HG03045 (cell line): ENCODE measurements around the gene MS4A8.
"Not testable (repeated sequence)": the region's sequence is repeated elsewhere in the genome, so short reads cannot be mapped to it uniquely, and the experiment has no call there.

Experiments
- ATAC-seq: cut with Tn5 transposase; IDR thresholded peaks from one replicate; pipeline ENCODE4 v1.9.1; 2021; ENCODE audit warnings: mild to moderate bottlenecking, moderate library complexity; ENCODE audit not compliant: unreplicated experiment

MS4A8 gene

DNA sequence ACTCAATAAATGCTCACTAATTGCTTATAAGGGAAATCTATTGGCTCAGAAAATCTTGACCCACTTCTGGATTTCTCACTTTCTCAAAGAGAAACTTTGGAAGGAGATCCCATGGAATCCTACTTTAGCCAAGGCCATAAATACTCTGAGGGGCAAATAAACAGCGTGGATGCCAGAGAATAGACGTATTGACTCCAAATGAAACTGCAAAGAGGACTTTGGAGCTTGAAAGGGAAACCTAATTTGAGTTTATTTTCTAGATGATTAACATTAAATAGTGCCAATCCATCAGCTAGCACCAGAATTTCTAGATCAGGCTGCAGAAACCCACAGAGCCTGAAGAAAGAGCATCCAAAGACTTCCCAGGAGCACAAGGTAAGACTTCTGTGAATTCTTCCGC is 25.0 kb downstream of the MS4A8 start, which contains the start of gene MS4A18:
Gene MS4A18, plus strand, starts transcription at position 301 of the 400 bp plus-strand sequence.
- no peak for ATAC-seq

DNA sequence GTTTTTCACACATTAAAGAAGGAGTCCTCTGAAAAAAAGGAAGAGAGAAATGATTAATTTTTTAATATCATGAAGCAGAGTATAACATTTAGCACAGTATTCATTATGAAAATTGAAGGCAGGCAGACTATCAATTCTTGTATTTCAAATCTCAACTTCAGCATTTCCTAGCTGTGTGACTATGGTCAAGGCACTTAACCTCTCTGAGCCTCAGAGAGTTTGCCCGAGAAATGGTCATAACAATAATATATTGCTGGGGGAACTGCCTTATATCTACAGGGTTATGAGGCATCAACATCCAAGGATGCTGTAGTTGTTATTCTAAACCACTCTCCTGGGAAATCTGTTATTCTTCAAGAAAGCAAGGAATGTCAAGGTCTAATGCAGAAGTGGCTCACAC is 26.2 kb downstream of the MS4A8 start:
- ATAC-seq, result no peak

DNA sequence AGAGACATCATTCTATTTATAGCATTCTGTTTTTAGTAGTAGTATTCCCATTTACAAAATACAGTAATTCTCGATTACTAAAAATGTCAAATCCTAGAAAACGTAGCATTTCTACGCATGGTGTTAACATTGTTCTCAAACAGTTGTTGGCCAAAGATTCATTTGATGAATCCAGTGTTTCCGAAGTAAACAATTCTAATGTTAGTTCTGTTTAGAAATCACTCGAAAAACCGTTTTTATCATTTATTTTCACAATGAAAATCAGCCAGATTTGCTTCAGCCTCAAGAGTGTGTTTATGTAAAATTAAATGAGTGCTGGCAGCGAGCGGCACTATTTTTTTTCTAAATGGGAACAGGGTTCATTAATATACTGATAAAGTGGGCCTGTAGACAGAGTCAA is 32.2 kb downstream of the MS4A8 start:
- ATAC-seq, result no peak

DNA sequence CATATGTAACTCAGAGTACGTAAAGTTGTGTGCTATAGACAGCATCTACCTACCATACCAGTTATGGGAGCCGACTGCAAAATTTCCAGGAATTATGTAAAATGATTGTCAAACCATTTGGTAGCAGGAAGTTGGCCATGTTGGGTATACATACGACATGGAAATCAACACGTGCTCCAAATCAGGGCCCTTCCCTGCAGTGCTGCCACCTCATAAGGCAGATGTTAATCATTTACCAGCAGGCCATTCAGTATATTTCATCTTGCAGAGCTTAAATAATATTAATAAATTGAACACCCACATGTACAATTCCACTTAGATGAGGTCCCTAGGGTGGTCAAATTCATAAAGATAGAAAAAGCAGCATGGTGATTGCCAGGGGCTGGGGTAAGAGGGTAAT is 34.9 kb downstream of the MS4A8 start:
- no peak for ATAC-seq

DNA sequence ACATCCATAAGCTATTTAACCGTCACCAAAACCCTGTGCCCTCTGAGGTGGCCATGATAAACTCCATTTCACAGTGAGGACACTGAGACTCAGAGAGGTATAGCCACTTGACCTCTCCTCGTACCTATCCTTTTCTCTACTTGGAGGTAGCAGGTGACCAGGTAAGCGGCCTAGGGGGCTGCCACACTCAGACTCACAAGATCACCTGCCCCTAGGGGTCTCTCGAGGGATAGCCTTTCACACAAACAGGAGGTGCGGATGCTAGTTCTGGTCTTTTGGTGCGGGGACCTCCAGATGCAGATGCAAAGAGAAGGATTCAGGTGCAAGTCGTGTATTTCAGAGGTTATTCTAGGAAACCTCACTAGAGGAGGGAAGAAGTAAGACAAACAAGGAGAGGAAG is 39.7 kb downstream of the MS4A8 start:
- ATAC-seq, result no peak

DNA sequence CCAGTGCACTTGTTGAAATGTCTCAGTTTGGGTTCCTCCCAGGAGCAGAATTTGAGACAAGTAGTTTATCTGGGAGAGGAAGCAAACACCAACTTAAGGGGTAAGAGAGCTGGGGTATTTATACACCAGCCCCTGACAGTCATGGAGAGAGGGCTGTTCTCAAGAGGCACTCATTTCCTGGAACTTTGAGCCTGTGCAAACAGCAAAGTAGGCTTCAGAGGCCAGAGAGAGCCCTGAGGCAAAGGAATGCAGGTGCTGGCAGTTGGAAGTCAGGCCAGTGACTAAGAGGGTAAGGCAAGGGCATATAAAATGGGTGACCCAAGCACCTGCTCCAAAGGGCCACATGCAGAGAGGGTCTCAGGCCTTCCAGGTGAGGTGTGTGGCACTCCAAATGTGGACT is 41.2 kb downstream of the MS4A8 start:
- ATAC-seq, result no peak

DNA sequence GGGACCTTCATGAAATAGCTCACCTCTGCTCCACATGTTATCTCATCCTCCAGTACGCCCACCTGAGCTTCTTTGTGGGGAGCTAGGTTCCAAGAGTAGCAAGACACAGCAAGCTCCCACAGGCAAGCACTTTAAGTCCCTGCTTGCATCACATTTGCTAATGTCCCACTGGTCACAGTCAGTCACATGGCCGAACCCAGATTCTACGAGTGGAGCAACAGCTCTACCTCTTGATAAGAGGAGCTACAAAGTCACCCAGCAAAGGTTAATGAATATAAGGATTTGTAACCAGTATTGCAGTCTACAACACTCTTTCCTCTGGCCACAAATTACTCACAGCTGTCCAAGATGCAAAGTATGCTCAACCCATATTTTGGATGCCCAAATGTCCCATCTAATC is 42.0 kb downstream of the MS4A8 start:
- ATAC-seq, result no peak

DNA sequence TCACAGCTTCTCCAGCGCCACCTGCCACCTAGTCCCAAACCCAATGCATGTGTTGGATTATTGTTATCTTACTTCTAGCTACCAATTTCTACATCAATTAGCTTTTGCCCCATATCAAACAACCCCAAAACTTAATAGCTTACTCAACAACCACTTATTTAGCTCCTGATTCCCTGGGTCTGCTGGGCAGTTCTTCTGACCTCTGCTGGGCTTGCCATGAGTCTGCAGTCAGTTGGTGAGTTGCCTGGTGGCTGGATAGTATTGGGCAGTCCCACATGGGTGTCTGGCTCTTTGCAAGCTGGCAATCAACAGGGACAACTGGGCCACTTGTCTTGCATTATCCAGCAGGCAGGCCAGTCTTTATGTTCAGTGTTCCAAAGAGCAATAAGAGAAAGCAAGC is 43.6 kb downstream of the MS4A8 start:
- ATAC-seq, result no peak

DNA sequence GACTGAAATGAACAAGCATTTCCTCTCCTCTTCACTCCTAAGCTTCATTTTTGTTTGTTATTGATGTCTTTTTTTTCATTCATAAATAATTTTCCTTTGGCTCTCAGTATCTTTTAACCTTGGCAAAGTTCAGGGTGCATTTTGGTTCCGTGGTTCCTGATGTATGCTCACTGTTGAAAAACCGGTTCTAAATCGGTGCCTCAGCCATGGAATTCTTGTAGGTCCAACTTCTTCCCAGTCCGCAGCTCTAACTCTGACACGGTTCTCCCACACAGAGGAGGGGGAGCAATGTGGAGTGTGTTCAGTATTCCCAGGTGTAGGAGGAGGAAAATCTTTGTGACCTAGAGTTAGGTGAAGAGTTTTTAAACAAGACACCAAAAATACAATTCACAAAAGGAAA is 44.7 kb downstream of the MS4A8 start:
- ATAC-seq, result no peak

DNA sequence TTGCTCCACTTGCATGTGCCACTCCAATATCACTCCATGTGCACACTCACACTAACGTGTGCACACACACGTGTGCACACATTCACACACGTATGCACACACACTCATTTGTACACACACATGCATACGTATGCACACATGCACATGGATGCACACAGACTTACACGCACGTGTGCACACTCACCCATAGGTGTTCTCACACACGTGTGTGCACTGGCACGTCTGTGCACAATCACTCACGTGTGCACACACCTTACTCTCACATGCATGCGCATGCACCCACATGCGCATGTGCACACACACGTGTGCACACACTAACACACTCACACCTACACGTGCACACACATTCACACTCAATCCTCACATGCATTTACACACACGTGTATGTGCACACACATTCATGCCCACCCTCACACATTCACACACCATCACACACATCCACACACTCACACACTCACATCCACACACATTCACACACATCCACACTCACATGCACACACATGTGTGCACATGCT is 48.0 kb downstream of the MS4A8 start:
- ATAC-seq, result no peak

DNA sequence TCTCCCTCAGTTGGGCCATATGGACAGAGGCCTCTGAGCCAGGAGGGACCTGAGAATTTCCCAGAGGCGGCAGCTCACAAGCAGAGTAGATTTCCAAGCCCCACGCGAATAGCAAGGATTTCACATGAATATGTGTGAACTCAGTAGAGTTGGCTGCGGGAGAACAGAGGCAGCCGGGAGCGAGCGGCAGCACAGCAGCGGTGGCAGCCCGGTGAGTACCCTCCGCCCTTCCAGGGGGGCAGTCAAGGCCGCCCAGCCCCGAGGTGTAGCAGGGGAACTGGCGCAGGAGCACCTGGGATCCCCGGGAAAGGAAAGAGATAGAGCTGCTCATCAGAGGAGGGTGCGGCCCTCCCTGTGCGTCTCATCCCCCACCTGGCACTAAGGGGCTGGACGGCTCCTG is 48.8 kb downstream of the MS4A8 start:
- no peak for ATAC-seq

DNA sequence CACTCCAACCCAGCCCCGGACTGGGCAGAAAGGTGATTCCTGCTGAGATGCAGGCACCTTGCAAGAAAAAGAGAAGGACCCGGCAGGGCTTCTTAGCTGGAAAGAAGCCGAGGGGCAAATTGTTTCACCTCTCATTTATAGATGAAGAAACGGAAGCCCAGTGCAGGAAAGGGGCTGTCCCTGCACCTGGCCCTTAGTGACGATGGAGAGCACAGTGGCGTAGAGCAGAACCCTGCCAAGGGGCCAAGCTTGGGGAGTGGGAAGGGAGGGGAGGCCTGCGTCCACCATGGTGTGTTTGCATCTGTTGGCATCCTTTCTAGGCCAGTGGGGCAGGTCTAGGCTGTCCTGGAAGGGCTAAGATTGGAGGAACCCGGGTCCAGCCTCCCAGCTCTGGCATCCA is 49.4 kb downstream of the MS4A8 start:
- ATAC-seq, result no peak

DNA sequence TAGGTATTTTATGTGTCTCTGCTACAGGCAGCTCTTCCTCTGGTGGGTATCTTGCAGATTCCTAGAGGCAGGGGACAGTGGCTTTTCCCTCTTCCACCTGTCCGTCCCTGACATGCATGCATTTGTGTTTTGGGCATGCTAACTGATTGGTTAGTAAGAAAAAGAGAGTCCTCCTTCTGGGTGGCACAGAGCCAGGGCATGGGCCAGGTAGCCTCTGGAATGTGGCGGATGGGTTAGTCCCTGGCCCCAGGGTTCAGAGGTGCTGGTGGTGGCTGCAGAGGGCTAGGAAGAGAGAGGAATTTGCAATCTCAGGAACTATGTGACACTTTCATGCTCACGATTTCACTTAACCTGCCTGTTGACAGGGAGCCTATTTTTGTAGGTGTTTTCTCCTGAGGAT is 51.5 kb downstream of the MS4A8 start:
- no peak for ATAC-seq

DNA sequence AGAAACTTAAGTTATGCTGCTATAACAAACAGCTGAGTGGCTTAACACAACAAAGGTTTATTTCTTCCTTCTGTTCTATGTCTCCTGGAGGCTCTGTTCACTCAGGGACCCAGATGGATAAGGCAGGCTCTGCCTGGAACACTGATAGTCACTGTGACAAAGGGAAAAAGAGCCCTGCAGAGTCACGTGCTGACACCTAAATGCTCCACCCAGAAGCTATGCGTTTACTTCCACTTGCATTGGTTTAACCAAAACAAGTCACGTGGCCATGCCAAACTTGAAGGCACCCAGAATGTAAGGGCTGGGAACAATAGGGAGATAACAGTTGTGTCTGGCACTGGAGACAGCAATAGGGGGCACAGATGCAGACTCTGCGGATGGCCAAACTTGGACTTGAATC is 53.9 kb downstream of the MS4A8 start:
- ATAC-seq, result no peak

DNA sequence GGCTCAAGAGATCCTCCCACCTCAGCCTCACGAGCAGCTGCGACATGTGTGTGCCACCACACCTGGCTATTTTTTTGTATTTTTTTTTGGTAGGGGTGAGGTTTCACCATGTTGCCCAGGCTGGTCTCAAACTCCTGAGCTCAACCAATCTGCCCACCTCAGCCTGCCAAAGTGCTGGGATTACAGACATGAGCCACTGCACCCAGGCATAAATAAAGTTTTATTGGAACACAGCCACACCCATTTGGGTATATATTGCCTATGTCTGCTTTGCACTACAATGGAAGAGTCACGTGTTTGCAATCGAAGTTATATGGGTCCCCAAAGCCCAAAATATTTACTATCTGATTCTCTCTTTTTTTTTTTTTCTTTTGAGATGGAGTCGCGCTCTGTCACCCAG is 55.5 kb downstream of the MS4A8 start:
- no peak for ATAC-seq

DNA sequence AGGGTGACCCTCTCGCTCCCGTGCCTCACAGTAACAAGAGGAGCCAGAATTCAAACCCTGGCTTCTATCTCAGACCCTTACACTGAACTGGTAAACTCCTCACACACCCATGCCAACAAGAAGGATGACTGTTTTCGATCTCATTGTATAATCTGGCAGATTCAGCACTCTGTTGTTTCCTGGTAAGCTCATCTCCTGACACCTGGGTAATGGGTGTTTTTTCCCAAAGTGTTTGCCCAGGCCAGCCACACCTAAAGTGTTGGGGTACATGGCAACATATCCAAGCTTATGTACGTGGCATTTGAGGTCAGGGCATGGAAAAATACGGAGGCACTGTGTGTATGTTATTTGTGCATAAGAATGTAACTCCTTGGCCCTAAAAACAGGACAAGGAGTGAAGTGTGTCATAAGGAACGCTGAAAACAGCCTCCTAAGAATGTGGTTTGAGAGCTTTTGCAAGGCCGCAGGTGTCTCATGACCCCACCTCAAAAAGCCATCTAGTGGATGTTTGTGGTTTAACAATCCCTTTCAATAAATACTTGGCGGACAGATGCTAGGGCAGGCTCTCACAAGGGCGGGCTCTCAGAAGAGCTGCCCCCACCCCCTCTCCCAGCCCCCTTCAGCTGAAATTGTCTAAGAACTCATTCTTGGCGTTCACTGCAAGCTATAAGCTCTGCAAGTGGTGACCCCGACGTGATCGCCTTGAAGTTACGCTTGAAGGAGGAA is 57.1 kb downstream of the MS4A8 start, which contains the start of gene MS4A15:
Gene MS4A15, plus strand, starts transcription at position 561 of the 726 bp plus-strand sequence. CDS start 6,867 bp downstream, outside the sequence.
- ATAC-seq, result no peak

DNA sequence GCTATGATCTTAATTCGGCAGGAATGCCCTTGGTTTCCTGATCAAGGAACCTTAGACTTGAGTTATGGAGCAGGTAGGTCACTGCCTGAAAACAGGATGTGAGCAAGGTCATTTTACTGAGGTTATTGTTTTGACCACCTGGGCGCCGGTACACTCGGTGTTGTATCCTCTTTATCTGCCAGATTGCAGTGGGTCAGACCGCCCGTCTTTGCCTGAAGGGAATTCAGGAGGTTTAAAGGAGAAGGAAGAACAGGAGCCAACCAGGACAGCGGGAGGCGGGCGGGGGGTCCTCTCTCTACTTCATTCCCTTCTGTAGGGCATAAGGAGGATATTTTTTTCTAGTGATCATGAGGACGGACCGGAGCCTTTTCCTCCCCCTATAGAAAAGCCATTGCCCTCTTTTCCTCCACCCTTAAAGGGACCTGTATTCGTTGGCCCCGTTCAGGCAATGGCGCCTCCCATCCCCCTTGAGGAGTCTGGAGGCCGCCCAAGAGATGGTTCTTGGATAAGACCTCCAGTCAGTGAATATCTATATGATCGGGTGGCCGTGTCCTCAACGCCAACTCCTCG is 57.9 kb downstream of the MS4A8 start:
- no peak for ATAC-seq

DNA sequence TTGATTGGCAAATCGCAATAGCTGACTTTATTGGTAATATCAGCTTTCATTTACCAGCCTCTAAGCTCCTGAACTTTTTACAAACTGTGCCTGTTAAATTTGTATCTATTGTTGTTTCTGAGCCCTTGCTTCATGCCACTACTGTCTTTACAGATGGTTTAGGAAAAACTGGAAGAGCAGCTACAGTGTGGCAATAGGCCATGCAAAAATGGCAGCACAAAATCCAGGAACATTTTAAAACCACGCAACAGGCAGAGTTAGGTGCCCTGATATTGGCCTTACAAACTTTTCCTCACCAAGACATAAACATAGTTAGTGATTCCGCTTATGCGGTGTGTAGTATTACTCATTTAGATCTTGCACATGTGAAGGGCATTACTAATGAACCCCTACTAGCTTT is 59.3 kb downstream of the MS4A8 start:
- ATAC-seq, result not testable (repeated sequence)

DNA sequence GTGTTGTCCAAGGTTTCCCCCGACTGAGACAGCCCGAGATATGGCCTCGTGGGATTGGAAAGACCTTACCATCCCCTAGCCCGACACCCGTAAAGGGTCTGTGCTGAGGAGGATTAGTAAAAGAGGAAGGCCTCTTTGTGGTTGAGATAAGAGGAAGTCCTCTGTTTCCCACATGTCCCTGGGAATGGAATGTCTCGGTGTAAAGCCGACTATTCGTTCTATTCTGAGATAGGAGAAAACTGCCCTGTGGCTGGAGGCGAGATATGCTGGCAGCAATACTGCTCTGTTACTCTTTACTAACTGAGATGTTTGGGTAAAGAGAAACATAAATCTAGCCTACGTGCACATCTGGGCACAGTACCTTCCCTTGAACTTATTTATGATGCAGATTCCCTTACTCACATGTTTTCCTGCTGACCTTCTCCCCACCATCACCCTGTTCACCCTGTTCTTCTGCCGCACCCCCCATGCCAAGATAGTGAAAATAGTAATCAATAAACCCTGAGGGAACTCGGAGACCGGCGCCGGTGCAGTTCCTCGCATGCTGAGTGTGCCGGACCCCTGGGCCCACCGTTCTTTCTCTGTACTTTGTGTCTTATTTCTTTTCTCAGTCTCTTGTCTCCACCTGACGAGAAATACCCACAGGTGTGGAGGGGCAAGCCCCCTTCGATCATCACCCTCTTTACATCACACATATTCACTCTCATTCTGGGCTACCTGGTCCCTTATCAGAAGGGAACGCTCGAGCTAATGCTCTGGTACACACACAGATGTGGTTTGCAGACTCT is 60.2 kb downstream of the MS4A8 start:
- not testable (repeated sequence) for ATAC-seq

DNA sequence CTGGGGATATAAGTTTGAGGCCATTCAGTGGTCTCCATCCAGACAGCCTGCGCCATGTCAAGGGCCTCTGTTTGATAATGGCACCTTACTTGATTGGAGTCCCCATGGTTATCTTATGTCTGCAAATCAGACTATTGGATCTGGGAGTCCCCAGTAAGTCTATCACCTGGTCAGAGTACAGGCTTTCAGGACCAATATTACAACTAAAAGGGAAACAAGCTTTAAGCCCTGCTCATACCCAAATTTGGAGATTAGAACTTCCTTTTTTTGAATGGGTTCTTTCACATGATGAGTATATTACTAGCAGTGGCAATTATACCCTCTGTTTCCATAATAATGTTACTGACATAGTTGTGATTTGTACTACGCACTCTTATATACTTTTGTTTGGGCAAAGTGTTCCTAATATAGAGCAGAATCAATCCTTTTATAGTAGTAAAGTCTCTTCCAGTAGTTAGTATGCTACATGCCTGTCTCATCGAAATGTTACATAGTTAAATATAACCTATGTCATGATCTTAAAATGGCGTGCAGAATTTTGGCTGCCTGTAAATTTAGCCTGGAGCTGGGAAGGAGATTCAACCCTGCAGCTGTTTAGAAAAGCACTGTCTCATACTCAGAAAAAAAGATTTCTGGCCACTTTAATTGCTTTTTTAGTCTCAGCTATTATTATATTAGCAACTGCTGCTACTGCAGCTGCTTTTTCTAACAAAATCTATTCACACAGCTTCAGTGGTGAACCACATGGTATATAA is 62.2 kb downstream of the MS4A8 start:
- peak; percentile 27 for ATAC-seq
